Breast epithelium (tissue), 4 donors: ENCODE measurements around the gene PYCR2. TPM values are rescaled to one million over a fixed set of nuclear protein-coding genes. Genes with fewer than 3 reads are reported as not detected.
"Not testable (repeated sequence)": the region's sequence is repeated elsewhere in the genome, so short reads cannot be mapped to it uniquely, and the experiment has no call there.

Experiments
- DNase-seq, 2 donors: peaks; one replicate each; pipeline ENCODE4 v3.0.0-alpha.2; 2019; ENCODE audit warnings: low spot score in 2 of 2
- H3K27ac ChIP-seq, 2 donors: fragments of 200-600 bp; sonication (generic) in 1 of 2; one replicate each; pipeline ENCODE4 v1.5.1; 2016 to 2019; ENCODE audit warnings: mild to moderate bottlenecking in 1 of 2
- H3K27me3 ChIP-seq, 2 donors: fragments of 200-600 bp; sonication (generic) in 1 of 2; one replicate each; pipeline versions ENCODE4 v1.5.1 to v1.6.0; 2017 to 2019; ENCODE audit warnings: control low read depth in 1 of 2, mild to moderate bottlenecking in 1 of 2
- H3K36me3 ChIP-seq: fragments of 200-600 bp; one replicate; pipeline ENCODE4 v1.5.1; 2019
- H3K4me1 ChIP-seq, 2 donors: fragments of 200-600 bp; sonication (generic); one replicate each; pipeline ENCODE4 v1.5.1; 2016 to 2019; ENCODE audit warnings: control low read depth in 1 of 2
- H3K4me3 ChIP-seq, 3 donors: fragments of 200-600 bp; sonication (generic); 1 replicate in 2 of 3; 2 replicates in 1 of 3; pipeline ENCODE4 v1.5.1; 2016 to 2019; ENCODE audit warnings: mild to moderate bottlenecking in 3 of 3, moderate library complexity in 2 of 3
- H3K9me3 ChIP-seq, 2 donors: fragments of 200-600 bp; sonication (generic) in 1 of 2; one replicate each; pipeline ENCODE4 v1.5.1; 2016 to 2019; ENCODE audit warnings: control low read depth in 1 of 2
- CTCF ChIP-seq, 3 donors: fragments of 450-650 bp; IDR thresholded peaks; one replicate each; pipeline ENCODE4 v1.5.1; 2016 to 2017; ENCODE audit warnings: antibody characterized with exemption in 3 of 3, mild to moderate bottlenecking in 3 of 3, moderate library complexity in 3 of 3
- POLR2A ChIP-seq: fragments of 450-650 bp; IDR thresholded peaks from one replicate; pipeline ENCODE4 v1.6.1; 2016; ENCODE audit warnings: antibody characterized with exemption, mild to moderate bottlenecking, moderate library complexity
- POLR2AphosphoS5 ChIP-seq, 3 donors: sonication (generic); formaldehyde crosslinking; IDR thresholded peaks; one replicate each; pipeline ENCODE4 v1.6.1; 2017; ENCODE audit warnings: antibody characterized with exemption in 3 of 3
- intact Hi-C: fragments of 100-400 bp; cut with DNase I; formaldehyde crosslinking; loops from one replicate; pipeline ENCODE4 v1.15.1; 2023; ENCODE audit warnings: low total_unique reads
- total RNA-seq, 3 donors: library from RNA; depleted of rRNA; stranded (reverse); fragments of >200 nt; gene quantifications; one replicate each; pipeline ENCODE4 v1.1.0, GENCODE V29; 2016

PYCR2 gene
- total RNA-seq, 3 donors from 2014 or later: 40.2 to 49.3 (median 47.9) TPM

GRCh38 chr1:225931270-225932136 lies 7.5 kb upstream of the PYCR2 start:
- Histone ChIP-seq H3K4me1 (peaks cover 0 to 2% of the 10 kb centered on the region in 2 donors), H3K27me3 (no peaks in the 10 kb centered on the region), H3K9me3 (no peaks in the 10 kb centered on the region), H3K27ac (no peak overlapping the region), H3K4me3 (no peak overlapping the region), H3K36me3 (no peaks in the 10 kb centered on the region)
- intact Hi-C loops: no loop called here
- no peak for DNase-seq
- TF ChIP-seq CTCF (IDR thresholded peaks at IDR 0.05) (no peak), POLR2A (no peak), POLR2AphosphoS5 (IDR thresholded peaks at IDR 0.05) (no peak)

- Histone ChIP-seq H3K4me1 (no peaks in the 10 kb centered on the region), H3K36me3 (no peaks in the 10 kb centered on the region), H3K27ac (no peak overlapping the region), H3K27me3 (no peaks in the 10 kb centered on the region), H3K4me3 (no peak overlapping the region), H3K9me3 (no peaks in the 10 kb centered on the region)
- no peak for DNase-seq
- intact Hi-C loops: no loop called here
- no peak for TF ChIP-seq POLR2A
These were observed 6.5 kb upstream of the PYCR2 start for GRCh38 chr1:225930566-225930965.

GRCh38 chr1:225929462-225929861 lies 5.4 kb upstream of the PYCR2 start:
- DNase-seq, H3K4me1 ChIP-seq, H3K27me3 ChIP-seq, H3K9me3 ChIP-seq, H3K36me3 ChIP-seq, H3K27ac ChIP-seq, intact Hi-C loops, H3K4me3 ChIP-seq: not testable (repeated sequence)

GRCh38 chr1:225928186-225929175 lies 4.4 kb upstream of the PYCR2 start:
- Histone ChIP-seq H3K4me1 (no peaks in the 10 kb centered on the region), H3K27me3 (no peaks in the 10 kb centered on the region), H3K9me3 (no peaks in the 10 kb centered on the region), H3K4me3 (no peak overlapping the region), H3K27ac (no peak overlapping the region), H3K36me3 (no peaks in the 10 kb centered on the region)
- TF ChIP-seq CTCF (IDR thresholded peaks at IDR 0.05) (no peak), POLR2A (no peak), POLR2AphosphoS5 (IDR thresholded peaks at IDR 0.05) (no peak)
- no peak for DNase-seq
- intact Hi-C loops: no loop called here

GRCh38 chr1:225926551-225927113 lies 2.6 kb upstream of the PYCR2 start:
- no peak overlapping the region for H3K27ac ChIP-seq
- no peak for TF ChIP-seq POLR2AphosphoS5 (IDR thresholded peaks at IDR 0.05)
- no peak for TF ChIP-seq POLR2A
- no peak for TF ChIP-seq CTCF (IDR thresholded peaks at IDR 0.05)
- H3K4me1 ChIP-seq: peaks cover 0 to 14% of the 10 kb centered on the region in 2 donors
- no peaks in the 10 kb centered on the region for H3K36me3 ChIP-seq
- intact Hi-C loops: no loop called here
- H3K4me3 ChIP-seq: no peak overlapping the region
- H3K9me3 ChIP-seq: no peaks in the 10 kb centered on the region
- no peaks in the 10 kb centered on the region for H3K27me3 ChIP-seq
- DNase-seq: no peak
